ENCODE data around the gene KRTAP2-2. TPM values are rescaled to one million over a fixed set of nuclear protein-coding genes. Genes with fewer than 3 reads are reported as not detected.
"Not testable (repeated sequence)": the region's sequence is repeated elsewhere in the genome, so short reads cannot be mapped to it uniquely, and the experiment has no call there.

The KRTAP2-2 gene
- total RNA-seq, 4 donors from 2014 or later = not detected

DNA sequence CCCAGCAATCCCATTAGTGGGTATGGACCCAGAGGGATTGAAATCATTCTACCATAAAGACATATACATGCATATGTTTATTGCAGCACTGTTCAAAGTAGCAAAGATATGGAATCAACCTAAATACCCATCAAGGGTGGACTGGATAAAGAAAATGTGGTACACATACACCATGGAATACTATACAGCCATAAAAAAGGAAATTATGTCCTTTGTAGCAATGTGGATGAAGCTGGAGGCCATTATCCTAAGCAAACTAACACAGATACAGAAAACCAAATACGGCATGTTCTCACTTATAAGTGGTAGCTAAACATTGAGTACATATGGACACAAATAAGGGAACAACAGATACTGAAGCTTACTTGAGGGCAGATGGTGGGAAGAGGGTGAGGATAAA is 2.5 kb upstream of the KRTAP2-2 start:
- no peaks in the 10 kb centered on the region for H3K36me3 ChIP-seq
- no peak overlapping the region for H3K4me3 ChIP-seq
- in situ Hi-C loops (cut with MboI; ENCODE audit: low pct_ligation_motif_present in 1 of 4, low pct_unique_long_range_greater_than_20kb in 1 of 4, low sequenced_read_pairs in 3 of 4) = no loop called here
- no peaks in the 10 kb centered on the region for H3K4me1 ChIP-seq
- peaks cover 17% of the 10 kb centered on the region for H3K27me3 ChIP-seq
- no peak overlapping the region for H3K27ac ChIP-seq
- 84 to 93% methylated on average over 1 of the region's 1 CpG for whole genome bisulfite sequencing, 2 donors (ENCODE audit: low coverage in 1 of 2)
- no peaks in the 10 kb centered on the region for H3K9me3 ChIP-seq
- intact Hi-C loops (cut with DNase I; ENCODE audit: low total_unique reads) = no loop called here
- no peak for TF ChIP-seq POLR2A (IDR thresholded peaks at IDR 0.05)
- no peak for TF ChIP-seq POLR2AphosphoS5 (IDR thresholded peaks at IDR 0.05)
- TF ChIP-seq, protein P1, sequence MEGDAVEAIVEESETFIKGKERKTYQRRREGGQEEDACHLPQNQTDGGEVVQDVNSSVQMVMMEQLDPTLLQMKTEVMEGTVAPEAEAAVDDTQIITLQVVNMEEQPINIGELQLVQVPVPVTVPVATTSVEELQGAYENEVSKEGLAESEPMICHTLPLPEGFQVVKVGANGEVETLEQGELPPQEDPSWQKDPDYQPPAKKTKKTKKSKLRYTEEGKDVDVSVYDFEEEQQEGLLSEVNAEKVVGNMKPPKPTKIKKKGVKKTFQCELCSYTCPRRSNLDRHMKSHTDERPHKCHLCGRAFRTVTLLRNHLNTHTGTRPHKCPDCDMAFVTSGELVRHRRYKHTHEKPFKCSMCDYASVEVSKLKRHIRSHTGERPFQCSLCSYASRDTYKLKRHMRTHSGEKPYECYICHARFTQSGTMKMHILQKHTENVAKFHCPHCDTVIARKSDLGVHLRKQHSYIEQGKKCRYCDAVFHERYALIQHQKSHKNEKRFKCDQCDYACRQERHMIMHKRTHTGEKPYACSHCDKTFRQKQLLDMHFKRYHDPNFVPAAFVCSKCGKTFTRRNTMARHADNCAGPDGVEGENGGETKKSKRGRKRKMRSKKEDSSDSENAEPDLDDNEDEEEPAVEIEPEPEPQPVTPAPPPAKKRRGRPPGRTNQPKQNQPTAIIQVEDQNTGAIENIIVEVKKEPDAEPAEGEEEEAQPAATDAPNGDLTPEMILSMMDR (IDR thresholded peaks at IDR 0.05) = no peak
- no peak for TF ChIP-seq EP300 (IDR thresholded peaks at IDR 0.05; ENCODE audit: low read depth)
- DNase-seq = no peak

DNA sequence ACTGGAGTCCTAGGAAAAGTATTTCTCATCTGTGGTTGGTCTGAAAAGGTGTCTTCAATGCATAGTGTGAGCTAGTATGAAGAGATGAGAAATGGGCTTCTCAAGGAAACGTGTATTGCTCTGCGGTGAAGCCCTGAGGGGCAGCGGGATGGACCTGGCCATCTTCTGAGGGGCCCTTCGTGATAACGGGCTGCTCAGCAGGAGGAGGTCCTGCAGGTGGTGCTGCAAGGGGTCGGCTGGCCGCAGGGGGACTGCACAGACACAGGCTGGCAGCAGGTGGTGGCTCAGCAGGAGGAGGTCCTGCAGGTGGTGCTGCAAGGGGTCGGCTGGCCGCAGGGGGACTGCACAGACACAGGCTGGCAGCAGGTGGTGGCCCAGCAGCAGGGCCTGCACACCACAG is 474 bp downstream of the KRTAP2-2 start:
- H3K27me3 ChIP-seq; H3K36me3 ChIP-seq; H3K9me3 ChIP-seq; DNase-seq; H3K4me1 ChIP-seq; H3K27ac ChIP-seq; intact Hi-C loops (cut with DNase I; ENCODE audit: low total_unique reads); in situ Hi-C loops (cut with MboI; ENCODE audit: low pct_ligation_motif_present in 1 of 4, low pct_unique_long_range_greater_than_20kb in 1 of 4, low sequenced_read_pairs in 3 of 4); H3K4me3 ChIP-seq: not testable (repeated sequence)
- WGBS, 2 donors (ENCODE audit: low coverage in 1 of 2) = 62 to 78% methylated on average over 5 to 7 of the region's 9 CpGs

DNA sequence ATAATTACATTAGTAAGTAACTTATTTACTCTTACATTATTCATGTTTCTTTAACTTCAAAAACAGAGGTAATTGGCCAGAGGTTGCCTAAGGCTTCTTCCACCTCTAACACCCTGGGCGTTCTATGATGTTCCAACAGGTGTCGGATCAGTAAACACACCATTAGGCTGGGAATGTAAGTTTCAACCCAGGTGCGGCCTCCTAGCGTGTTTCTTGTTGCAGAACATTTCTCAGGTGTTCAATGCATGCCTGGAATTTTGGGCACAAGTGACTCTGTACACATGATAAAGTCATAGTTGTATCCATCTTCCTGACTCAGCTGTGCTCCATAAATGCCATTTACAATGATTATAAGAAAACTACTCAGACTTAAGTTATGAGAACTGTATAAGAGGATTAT is 1.0 kb downstream of the KRTAP2-2 start:
- intact Hi-C loops (cut with DNase I; ENCODE audit: low total_unique reads) (no loop called here), in situ Hi-C loops (cut with MboI; ENCODE audit: low pct_ligation_motif_present in 1 of 4, low pct_unique_long_range_greater_than_20kb in 1 of 4, low sequenced_read_pairs in 3 of 4) (no loop called here)
- Histone ChIP-seq H3K4me1 (no peaks in the 10 kb centered on the region), H3K36me3 (no peaks in the 10 kb centered on the region), H3K9me3 (no peaks in the 10 kb centered on the region), H3K4me3 (no peak overlapping the region), H3K27me3 (peaks cover 11% of the 10 kb centered on the region), H3K27ac (no peak overlapping the region)
- no peak for TF ChIP-seq POLR2AphosphoS5 (IDR thresholded peaks at IDR 0.05)
- TF ChIP-seq EP300 (IDR thresholded peaks at IDR 0.05; ENCODE audit: low read depth) = no peak
- TF ChIP-seq POLR2A (IDR thresholded peaks at IDR 0.05) = no peak
- TF ChIP-seq, protein P1 (IDR thresholded peaks at IDR 0.05) = no peak
- no peak for DNase-seq
- 80 to 84% methylated on average over 1 to 4 of the region's 4 CpGs for WGBS, 2 donors (ENCODE audit: low coverage in 1 of 2)

DNA sequence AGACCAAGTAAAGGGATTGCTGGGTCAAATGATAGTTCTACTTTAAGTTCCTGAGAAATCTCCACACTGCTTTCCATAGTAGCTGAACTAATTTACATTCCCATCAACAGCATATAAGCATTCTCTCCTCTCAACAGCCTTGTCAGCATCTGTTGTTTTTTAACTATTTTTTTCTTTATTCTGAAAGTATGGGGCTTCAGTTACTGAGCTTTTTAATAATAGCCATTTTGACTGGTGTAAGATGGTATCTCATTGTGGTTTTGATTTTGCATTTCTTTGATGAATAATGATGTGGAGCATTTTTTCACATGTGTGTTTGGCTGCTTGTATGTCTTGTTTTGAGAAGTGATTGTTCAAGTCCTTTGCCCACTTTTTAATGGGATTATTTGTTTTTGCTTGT is 2.5 kb downstream of the KRTAP2-2 start:
- intact Hi-C loops (cut with DNase I; ENCODE audit: low total_unique reads) (no loop called here), in situ Hi-C loops (cut with MboI; ENCODE audit: low pct_ligation_motif_present in 1 of 4, low pct_unique_long_range_greater_than_20kb in 1 of 4, low sequenced_read_pairs in 3 of 4) (no loop called here)
- Histone ChIP-seq H3K36me3 (no peaks in the 10 kb centered on the region), H3K27ac (no peak overlapping the region), H3K9me3 (no peaks in the 10 kb centered on the region), H3K4me1 (no peaks in the 10 kb centered on the region), H3K4me3 (no peak overlapping the region), H3K27me3 (peaks cover 25% of the 10 kb centered on the region)
- TF ChIP-seq POLR2AphosphoS5 (IDR thresholded peaks at IDR 0.05) (no peak), POLR2A (IDR thresholded peaks at IDR 0.05) (no peak), EP300 (IDR thresholded peaks at IDR 0.05; ENCODE audit: low read depth) (no peak)
- TF ChIP-seq, protein P1 (IDR thresholded peaks at IDR 0.05) = no peak
- DNase-seq = no peak

DNA sequence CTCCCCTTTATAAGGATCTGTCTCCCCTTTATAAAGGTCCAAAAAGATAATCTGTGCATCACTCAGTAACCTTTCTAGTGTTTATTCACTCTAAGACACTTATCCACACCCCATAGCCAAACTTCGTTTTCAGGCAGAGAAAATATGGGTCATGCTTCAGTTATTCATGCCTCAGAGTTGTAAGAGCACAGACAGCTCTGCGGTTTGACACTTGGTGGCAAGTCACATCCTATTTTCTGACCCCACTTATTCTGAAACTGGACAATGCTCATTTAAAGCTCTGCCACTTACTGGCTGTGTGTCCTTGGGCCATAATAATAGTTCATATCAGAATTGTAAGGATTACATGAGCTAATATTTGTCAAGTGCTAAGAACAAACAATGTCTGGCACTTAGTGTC is 5.9 kb downstream of the KRTAP2-2 start:
- TF ChIP-seq POLR2A (IDR thresholded peaks at IDR 0.05) = no peak
- TF ChIP-seq, protein P1 (IDR thresholded peaks at IDR 0.05) = no peak
- no peak for TF ChIP-seq POLR2AphosphoS5 (IDR thresholded peaks at IDR 0.05)
- TF ChIP-seq EP300 (IDR thresholded peaks at IDR 0.05; ENCODE audit: low read depth) = no peak
- no peak for DNase-seq
- H3K4me3 ChIP-seq = no peak overlapping the region
- WGBS, 2 donors (ENCODE audit: low coverage in 1 of 2) = 34 to 38% methylated on average over 2 of the region's 2 CpGs
- in situ Hi-C loops (cut with MboI; ENCODE audit: low pct_ligation_motif_present in 1 of 4, low pct_unique_long_range_greater_than_20kb in 1 of 4, low sequenced_read_pairs in 3 of 4) (no loop called here), intact Hi-C loops (cut with DNase I; ENCODE audit: low total_unique reads) (no loop called here)
- no peaks in the 10 kb centered on the region for H3K9me3 ChIP-seq
- H3K27ac ChIP-seq = no peak overlapping the region
- H3K36me3 ChIP-seq = no peaks in the 10 kb centered on the region
- H3K4me1 ChIP-seq = no peaks in the 10 kb centered on the region
- peaks cover 40% of the 10 kb centered on the region for H3K27me3 ChIP-seq

Measured in transverse colon (tissue), 4 donors.